Mesodermal cell (in vitro differentiated cells): ENCODE data around the gene LRBA.
"Not testable (repeated sequence)": the region's sequence is repeated elsewhere in the genome, so short reads cannot be mapped to it uniquely, and the experiment has no call there.

ENCODE experiments used
- H3K27ac ChIP-seq: 2 replicates; pipeline ENCODE4 v1.7.0; 2013; ENCODE audit warnings: mild to moderate bottlenecking, low read depth, low read length, moderate library complexity; ENCODE audit not compliant: severe bottlenecking
- H3K36me3 ChIP-seq: 2 replicates; pipeline ENCODE4 v1.7.1; 2013; ENCODE audit warnings: mild to moderate bottlenecking, low read length, moderate library complexity; ENCODE audit not compliant: control insufficient read depth, insufficient read depth
- H3K4me1 ChIP-seq: one replicate; pipeline ENCODE4 v1.7.1; 2013; ENCODE audit warnings: mild to moderate bottlenecking, low read length; ENCODE audit not compliant: insufficient read depth, control insufficient read depth, poor library complexity, severe bottlenecking
- H3K4me3 ChIP-seq: 2 replicates; pipeline ENCODE4 v1.7.0; 2013; ENCODE audit warnings: low read length, control low read depth, mild to moderate bottlenecking; ENCODE audit not compliant: insufficient read depth, poor library complexity, severe bottlenecking; ENCODE audit errors: extremely low read depth
- H3K9me3 ChIP-seq: 2 replicates; pipeline ENCODE4 v1.7.1; 2013; ENCODE audit warnings: mild to moderate bottlenecking, low read length, moderate library complexity; ENCODE audit not compliant: control insufficient read depth
- WGBS, 2 experiments: methylation state at CpG; one replicate each; pipeline ENCODE4 v1.1.5; 2013; ENCODE audit warnings: missing lambda C conversion rate in 2 of 2; ENCODE audit not compliant: insufficient coverage in 2 of 2; 5-methylcytosine and 5-hydroxymethylcytosine counted together

LRBA gene

GRCh38 chr4:151015459-151016347 lies 619 bp upstream of the LRBA start:
- Histone ChIP-seq H3K4me1 (no peaks in the 10 kb centered on the region), H3K4me3 (peak overlapping the region; percentile 69), H3K36me3 (no peaks in the 10 kb centered on the region), H3K9me3 (no peaks in the 10 kb centered on the region), H3K27ac (peak overlapping the region; percentile 76)
- 0 to 1% methylated on average over 36 to 72 of the region's 87 CpGs for WGBS, 2 experiments

DNA sequence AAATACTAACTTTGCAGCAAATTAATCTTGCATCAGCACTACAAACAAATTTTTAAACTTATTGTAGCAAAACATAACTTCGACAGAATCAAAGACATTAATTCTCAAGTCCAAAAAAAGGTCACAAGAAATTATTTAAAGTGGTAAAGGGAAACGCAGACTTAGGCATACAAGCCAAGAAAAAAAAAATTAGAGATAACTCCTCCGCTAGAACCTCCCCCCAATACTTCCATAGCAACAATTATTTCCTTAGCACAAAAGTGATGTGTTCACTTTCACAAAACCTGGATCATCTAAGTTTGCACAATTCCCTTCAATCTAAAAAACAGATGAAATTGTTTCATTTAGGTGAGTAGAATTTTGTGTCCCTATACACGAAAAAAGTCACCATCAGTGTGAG lies 1.1 kb downstream of the LRBA start:
- Histone ChIP-seq H3K27ac (no peak overlapping the region), H3K4me1 (no peaks in the 10 kb centered on the region), H3K4me3 (peak overlapping the region; percentile 69), H3K36me3 (no peaks in the 10 kb centered on the region), H3K9me3 (no peaks in the 10 kb centered on the region)
- WGBS, 2 experiments, result 20 to 43% methylated on average over 1 of the region's 4 CpGs

- H3K4me3 ChIP-seq, result no peak overlapping the region
- H3K4me1 ChIP-seq, result no peaks in the 10 kb centered on the region
- H3K36me3 ChIP-seq, result no peaks in the 10 kb centered on the region
- no peaks in the 10 kb centered on the region for H3K9me3 ChIP-seq
- no peak overlapping the region for H3K27ac ChIP-seq
- 40% methylated on average over 1 of the region's 1 CpG; no CpG with 5 or more reads in 1 of the 2 experiments for WGBS, 2 experiments
These were observed 1.6 kb downstream of the LRBA start for GRCh38 chr4:151013491-151013890.

DNA sequence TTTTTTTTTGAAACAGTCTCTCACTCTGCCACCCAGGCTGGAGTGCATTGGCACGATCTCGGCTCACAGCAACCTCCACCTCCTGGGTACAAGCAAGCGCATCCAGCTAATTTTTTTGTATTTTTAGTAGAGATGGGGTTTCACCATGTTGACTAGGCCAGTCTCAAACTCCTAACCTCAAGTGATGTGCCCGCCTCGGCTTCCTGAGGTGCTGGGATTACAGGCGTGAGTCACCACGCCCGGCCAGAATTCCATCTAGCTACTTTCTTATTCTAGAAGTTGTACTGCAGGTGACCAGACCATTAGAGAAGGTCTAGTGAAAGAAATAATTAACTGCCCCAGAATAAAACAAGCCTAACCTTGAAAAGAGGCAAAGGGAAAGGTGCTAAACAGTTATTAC lies 2.3 kb downstream of the LRBA start:
- Histone ChIP-seq H3K4me1 (no peaks in the 10 kb centered on the region), H3K27ac (no peak overlapping the region), H3K36me3 (no peaks in the 10 kb centered on the region), H3K4me3 (no peak overlapping the region), H3K9me3 (no peaks in the 10 kb centered on the region)
- WGBS, 2 experiments, result 68 to 74% methylated on average over 4 to 6 of the region's 8 CpGs

GRCh38 chr4:151012376-151012775 lies 2.7 kb downstream of the LRBA start:
- no peak overlapping the region for H3K27ac ChIP-seq
- no peaks in the 10 kb centered on the region for H3K4me1 ChIP-seq
- no peaks in the 10 kb centered on the region for H3K36me3 ChIP-seq
- no peak overlapping the region for H3K4me3 ChIP-seq
- no peaks in the 10 kb centered on the region for H3K9me3 ChIP-seq
- WGBS, 2 experiments, result no CpG with 5 or more reads among the region's 2 CpGs

- Histone ChIP-seq H3K27ac (no peak overlapping the region), H3K36me3 (no peaks in the 10 kb centered on the region), H3K9me3 (no peaks in the 10 kb centered on the region), H3K4me3 (no peak overlapping the region), H3K4me1 (no peaks in the 10 kb centered on the region)
- WGBS, 2 experiments, result 98 to 100% methylated on average over 1 to 3 of the region's 5 CpGs
These were observed 10.9 kb downstream of the LRBA start for GRCh38 chr4:151004222-151004621.

- no peak overlapping the region for H3K4me3 ChIP-seq
- WGBS, 2 experiments, result 93 to 96% methylated on average over 7 of the region's 7 CpGs
- H3K9me3 ChIP-seq, result no peaks in the 10 kb centered on the region
- H3K36me3 ChIP-seq, result no peaks in the 10 kb centered on the region
- H3K27ac ChIP-seq, result no peak overlapping the region
- H3K4me1 ChIP-seq, result no peaks in the 10 kb centered on the region
These were observed 14.2 kb downstream of the LRBA start for GRCh38 chr4:151000747-151001429.

DNA sequence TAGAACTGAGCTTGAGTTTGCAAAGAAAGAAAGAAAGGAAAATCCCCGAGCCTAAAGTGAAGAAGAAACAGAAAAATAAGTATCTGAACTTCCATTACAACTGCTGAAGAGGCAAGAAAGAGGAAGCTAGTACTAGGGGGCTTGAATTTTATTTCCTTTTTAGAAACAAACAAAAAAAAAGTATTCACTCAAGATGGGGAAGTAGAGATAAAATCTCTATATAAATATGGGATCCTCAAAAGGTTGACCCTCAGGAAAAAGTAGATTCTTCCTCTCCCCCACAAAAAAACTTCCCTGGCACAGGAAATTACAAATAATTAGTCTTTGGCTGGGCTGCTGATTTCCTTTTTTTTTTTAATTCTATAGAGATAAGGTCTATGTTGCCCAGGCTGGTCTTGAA lies 16.0 kb downstream of the LRBA start:
- WGBS, 2 experiments, result no CpG with 5 or more reads among the region's 1 CpG
- no peak overlapping the region for H3K27ac ChIP-seq
- H3K9me3 ChIP-seq, result no peaks in the 10 kb centered on the region
- no peak overlapping the region for H3K4me3 ChIP-seq
- H3K36me3 ChIP-seq, result no peaks in the 10 kb centered on the region
- H3K4me1 ChIP-seq, result no peaks in the 10 kb centered on the region

DNA sequence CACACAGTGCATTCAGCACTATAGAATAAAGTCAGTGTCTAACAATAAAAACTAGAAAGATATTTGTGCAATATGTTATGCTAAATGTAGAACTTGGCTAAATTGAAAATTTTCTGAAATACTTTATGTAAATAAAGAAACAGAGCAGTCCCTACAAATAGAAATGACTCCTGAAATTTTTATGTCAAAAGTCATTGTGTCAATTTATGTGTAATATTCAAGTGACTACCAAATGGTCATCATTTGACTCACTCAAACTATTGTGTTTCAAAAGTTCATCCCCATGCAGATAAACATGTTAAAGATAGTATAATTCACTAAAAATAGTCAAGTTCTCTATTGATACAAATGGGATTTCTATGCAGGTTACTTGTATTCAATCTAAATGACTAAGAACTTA lies 17.9 kb downstream of the LRBA start:
- Histone ChIP-seq H3K4me1 (no peaks in the 10 kb centered on the region), H3K27ac (no peak overlapping the region), H3K4me3 (no peak overlapping the region), H3K36me3 (no peaks in the 10 kb centered on the region), H3K9me3 (no peaks in the 10 kb centered on the region)

DNA sequence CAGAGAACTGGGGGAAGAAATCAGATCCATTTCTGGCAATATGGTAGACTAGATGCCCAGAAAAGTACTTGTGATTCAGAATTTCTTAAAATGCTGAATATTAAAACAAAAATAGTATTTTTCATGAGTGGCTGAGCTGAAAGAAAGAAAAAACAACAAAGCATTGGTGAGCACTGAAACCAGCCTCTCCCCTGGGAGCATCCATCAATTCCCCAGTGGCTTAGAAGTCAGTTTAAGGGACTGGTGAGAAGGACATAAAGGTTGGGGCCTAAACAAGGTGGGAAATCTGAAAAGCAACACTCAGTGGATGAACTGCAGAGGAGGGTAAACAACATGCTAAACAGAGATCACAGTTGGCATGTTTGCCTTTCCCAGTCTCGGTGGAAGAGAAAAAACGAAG lies 20.4 kb downstream of the LRBA start:
- H3K27ac ChIP-seq, result no peak overlapping the region
- no peak overlapping the region for H3K4me3 ChIP-seq
- H3K36me3 ChIP-seq, result no peaks in the 10 kb centered on the region
- no peaks in the 10 kb centered on the region for H3K9me3 ChIP-seq
- no peaks in the 10 kb centered on the region for H3K4me1 ChIP-seq
- WGBS, 2 experiments, result no CpG with 5 or more reads among the region's 2 CpGs

DNA sequence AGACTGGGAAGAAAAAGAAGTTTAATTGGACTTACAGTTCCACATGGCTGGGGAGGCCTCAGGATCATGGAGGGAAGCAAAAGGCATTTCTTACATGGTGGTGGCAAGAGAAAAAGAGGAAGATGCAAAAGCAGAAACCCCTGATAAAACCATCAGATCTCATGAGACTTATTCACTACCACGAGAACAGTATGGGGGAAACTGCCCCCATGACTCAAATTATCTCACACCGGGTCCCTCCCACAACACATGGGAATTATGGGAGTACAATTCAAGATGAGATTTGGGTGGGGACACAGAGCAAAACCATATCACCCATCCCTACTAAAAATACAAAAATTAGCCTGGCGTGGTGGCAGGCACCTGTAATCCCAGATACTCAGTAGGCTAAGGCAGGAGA lies 21.5 kb downstream of the LRBA start:
- H3K36me3 ChIP-seq, H3K27ac ChIP-seq, H3K4me1 ChIP-seq, H3K9me3 ChIP-seq, H3K4me3 ChIP-seq: not testable (repeated sequence)
- WGBS, 2 experiments, result 80 to 100% methylated on average over 1 of the region's 3 CpGs
